Measurements from ENCODE around the gene TPI1.

GRCh38 chr12:6833189-6833890 lies 34.0 kb upstream of the TPI1 start:
- TF ChIP-seq POLR2AphosphoS5 (IDR thresholded peaks at IDR 0.05; ENCODE audit: low read depth, low read length) (no peak), POLR2A (IDR thresholded peaks at IDR 0.05; ENCODE audit: low read depth, low read length) (no peak)
